ENCODE measurements around the gene HSBP1.

HSBP1 gene

GRCh38 chr16:83807710-83808572 lies at the start of gene HSBP1:
HSBP1 (plus strand) TSS chr16:83807978; CDS start chr16:83808077, 99 bp downstream.
- in situ Hi-C loops (cut with MboI; ENCODE audit: low sequenced_read_pairs) = no loop called here

DNA sequence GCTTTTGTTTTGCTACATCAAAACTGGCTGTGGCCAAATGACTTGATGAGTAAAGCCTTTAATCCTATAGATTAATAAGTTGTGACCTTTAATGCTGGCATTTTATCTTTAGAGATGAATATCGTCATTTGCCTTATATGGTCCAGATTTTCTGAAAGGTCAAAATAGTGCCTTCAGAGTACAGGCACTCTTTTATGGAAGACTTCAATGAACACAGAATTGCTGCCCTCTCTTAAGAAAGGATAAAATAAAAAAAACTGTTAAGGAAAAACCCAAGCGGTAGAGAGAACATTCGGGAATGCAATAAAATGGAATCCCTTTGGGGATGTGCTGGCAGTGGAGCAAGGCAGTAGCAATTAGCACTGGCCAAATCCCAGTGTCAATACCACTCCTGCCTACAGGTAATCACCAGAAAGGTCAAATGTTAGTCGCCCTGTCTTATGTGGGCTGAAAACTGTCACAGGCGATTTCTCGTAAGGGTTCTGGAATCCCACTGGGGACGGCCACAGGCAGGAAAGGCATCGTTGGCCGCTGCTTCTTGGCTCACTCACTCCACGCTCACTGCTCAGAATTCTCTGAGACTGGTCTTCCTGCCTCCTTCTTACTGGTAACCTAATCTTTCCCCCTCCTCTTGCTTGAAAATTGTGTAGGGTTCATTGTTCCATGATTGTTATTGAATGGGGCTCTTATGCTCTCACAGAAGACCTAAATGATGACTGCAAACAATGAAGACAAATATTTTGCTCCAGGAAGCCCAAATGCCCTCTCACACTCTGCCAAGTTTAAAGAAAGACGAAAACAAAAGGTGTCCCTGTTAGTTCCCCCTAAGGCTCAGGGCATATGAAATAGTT lies 45.4 kb upstream of the HSBP1 start:
- in situ Hi-C loops (cut with MboI; ENCODE audit: low sequenced_read_pairs) = no loop called here

GRCh38 chr16:83762992-83763358 lies 44.8 kb upstream of the HSBP1 start:
- in situ Hi-C loops (cut with MboI; ENCODE audit: low sequenced_read_pairs) = no loop called here

GRCh38 chr16:83768986-83769385 lies 38.8 kb upstream of the HSBP1 start:
- in situ Hi-C loops (cut with MboI; ENCODE audit: low sequenced_read_pairs) = no loop called here

- in situ Hi-C loops (cut with MboI; ENCODE audit: low sequenced_read_pairs) = no loop called here
Observed at GRCh38 chr16:83769397-83770008, 38.3 kb upstream of the HSBP1 start.

- in situ Hi-C loops (cut with MboI; ENCODE audit: low sequenced_read_pairs) = no loop called here
Observed at GRCh38 chr16:83771306-83771942, 36.4 kb upstream of the HSBP1 start.

- in situ Hi-C loops (cut with MboI; ENCODE audit: low sequenced_read_pairs) = no loop called here
Observed at GRCh38 chr16:83772806-83773205, 35.0 kb upstream of the HSBP1 start.

GRCh38 chr16:83774066-83774465 lies 33.7 kb upstream of the HSBP1 start:
- in situ Hi-C loops (cut with MboI; ENCODE audit: low sequenced_read_pairs) = no loop called here

GRCh38 chr16:83776944-83777343 lies 30.8 kb upstream of the HSBP1 start:
- in situ Hi-C loops (cut with MboI; ENCODE audit: low sequenced_read_pairs) = no loop called here

- in situ Hi-C loops (cut with MboI; ENCODE audit: low sequenced_read_pairs) = no loop called here
Observed at GRCh38 chr16:83779886-83780285, 27.9 kb upstream of the HSBP1 start.

- in situ Hi-C loops (cut with MboI; ENCODE audit: low sequenced_read_pairs) = no loop called here
Observed at GRCh38 chr16:83785455-83785854, 22.3 kb upstream of the HSBP1 start.

DNA sequence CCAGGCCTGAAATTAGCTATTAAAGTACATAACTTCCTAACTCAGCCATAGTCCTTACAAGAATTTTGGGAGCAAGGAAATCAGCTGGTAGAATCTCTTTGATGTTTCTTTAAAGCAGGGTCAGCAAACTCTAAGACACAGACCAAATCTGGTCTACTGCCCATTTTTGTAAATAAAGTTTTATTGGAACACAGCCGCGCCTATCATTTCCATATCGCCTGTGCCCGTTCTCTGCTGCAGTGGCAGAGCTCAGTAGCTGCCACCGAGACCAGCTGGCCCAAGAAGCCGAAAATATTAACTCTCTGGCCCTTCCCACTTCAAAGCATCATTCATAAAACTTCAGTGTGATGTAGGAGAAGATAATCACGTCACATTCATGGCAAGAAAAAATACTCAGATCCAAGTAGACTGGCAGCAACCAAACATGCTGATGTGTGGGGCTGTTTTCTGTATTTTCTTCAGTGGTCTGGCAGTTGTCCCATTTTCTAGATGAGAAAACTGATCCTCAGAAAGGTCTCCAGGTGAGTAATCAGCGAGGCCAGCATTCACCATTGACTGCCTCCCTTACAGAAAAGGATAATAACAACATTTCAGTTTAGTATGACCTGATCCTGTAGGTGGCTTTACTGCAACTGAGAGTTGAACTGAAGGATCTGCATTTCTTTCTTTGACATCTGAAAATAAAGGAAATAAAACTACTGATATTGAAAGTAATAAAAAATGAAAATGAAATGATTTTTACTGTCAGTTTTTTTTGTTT lies 18.0 kb upstream of the HSBP1 start:
- in situ Hi-C loops (cut with MboI; ENCODE audit: low sequenced_read_pairs) = no loop called here

GRCh38 chr16:83791916-83792315 lies 15.9 kb upstream of the HSBP1 start:
- in situ Hi-C loops (cut with MboI; ENCODE audit: low sequenced_read_pairs) = no loop called here

DNA sequence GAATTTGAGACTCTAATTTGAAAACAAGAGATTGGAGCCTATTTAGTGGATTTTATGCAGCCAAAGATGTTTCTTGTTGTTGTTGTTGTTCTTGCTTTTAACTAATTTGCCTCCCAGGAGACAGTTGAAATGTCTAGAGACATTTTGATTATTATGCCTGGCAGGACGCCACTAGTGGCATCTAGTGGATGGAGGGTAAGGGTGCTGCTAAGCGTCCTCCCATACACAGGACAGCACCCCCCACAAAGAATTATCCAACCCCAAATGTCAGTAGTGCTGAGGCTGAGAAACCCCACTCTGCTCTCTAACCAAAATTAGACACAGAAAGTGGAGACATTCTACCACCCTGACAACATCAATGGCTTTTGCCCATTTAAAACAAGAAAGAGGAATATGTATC lies 15.4 kb upstream of the HSBP1 start:
- in situ Hi-C loops (cut with MboI; ENCODE audit: low sequenced_read_pairs) = no loop called here

- in situ Hi-C loops (cut with MboI; ENCODE audit: low sequenced_read_pairs) = no loop called here
Observed at GRCh38 chr16:83793179-83793578, 14.6 kb upstream of the HSBP1 start.

DNA sequence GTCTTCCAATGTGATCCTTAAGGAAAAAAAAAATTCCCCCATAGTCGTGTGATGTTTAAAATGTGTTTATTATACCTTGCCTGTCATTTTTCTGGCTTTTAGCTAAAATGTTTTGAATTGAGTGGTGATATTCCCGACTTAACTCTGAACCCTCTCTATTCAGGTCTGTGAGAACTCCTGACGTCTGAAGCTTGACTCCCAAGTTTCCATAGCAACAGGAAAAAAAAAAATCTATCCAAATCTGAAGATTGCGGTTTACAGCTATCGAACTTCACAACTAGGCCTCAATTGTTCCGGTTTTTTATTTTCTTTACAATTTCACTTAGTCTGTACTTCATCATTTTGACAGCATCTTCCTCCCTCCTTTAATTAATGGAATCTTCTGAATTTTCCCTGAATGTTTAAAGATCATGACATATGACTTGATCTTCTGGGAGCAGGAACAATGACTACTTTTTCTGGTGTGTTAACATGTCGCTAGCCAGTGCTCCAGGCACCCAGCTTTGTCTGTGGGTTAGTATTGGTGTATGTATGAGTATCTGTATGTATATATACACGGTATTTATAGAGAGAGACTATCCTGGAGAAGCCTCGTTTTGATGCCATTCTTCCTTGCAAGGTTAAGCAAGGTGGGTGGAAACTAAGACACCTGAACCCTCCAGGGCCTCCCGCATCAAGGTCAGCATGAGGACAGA lies 12.8 kb upstream of the HSBP1 start:
- in situ Hi-C loops (cut with MboI; ENCODE audit: low sequenced_read_pairs) = no loop called here

DNA sequence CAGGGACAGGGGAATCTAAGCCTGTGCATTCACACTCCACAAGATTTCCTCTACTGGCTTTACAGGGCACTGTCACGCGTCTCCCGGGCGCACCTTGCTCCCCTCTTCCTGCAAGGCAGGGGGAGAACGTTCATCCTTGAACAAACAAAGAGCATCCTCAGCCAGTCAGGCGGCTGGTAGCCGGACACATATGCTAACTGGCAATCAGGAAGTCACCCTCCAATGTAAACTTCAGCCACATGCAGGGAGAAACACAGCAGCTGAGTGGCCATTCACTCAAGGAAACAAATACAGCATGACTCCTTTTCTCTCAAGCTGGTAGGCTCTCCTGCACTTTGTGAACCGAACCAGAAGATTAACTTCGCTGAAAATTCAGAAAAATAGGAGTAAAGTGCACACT lies 10.8 kb upstream of the HSBP1 start:
- in situ Hi-C loops (cut with MboI; ENCODE audit: low sequenced_read_pairs) = no loop called here

DNA sequence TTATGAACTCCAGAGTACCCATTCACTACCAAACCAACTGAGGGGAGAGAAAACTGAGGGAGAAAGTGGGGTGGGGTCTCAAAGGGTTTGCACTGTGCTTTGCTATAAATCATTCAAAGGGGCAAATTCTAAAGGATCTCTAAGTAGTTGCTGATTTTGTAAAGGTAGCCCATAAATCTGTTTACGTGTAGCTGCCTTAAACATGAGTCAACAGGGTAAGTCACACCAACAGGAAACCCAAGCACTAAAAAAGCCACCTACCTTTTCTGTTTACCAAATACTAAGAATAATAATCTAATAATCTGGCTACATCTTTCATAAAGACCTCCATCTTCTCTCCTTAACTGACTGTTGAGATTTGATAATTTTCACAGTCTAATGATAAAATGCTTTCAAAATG lies 8.4 kb upstream of the HSBP1 start:
- in situ Hi-C loops (cut with MboI; ENCODE audit: low sequenced_read_pairs) = no loop called here

- in situ Hi-C loops (cut with MboI; ENCODE audit: low sequenced_read_pairs) = no loop called here
Observed at GRCh38 chr16:83802135-83802534, 5.6 kb upstream of the HSBP1 start.

Measured in hTERT RPE-1 (cell line).